Fibroblast of skin of abdomen (primary cell): Measurements from ENCODE around the gene RNF144A.

ENCODE experiments used
- DNase-seq: peaks from one replicate; pipeline ENCODE4 v3.0.0-alpha.2; 2013

RNF144A gene

DNA sequence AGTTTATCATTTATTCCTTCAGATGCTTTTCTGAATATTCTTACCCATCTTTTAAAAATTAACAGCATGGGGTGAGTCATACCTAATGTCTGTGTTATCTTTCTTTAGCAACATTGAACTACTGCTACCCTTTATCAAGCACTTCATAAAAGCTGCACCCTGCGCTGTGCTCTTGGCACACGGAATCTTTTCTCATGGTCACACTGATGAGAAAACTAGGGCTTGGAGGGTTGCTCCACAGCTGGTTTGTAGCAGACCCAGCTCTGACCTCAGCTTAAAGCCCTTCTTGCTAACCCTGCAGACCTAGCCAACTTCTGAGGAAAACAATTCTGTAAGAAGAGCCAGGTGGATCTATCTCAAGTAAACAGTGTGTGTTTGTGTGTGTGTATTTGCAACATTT is 106.3 kb downstream of the RNF144A start:
- peak; percentile 26 for DNase-seq

DNA sequence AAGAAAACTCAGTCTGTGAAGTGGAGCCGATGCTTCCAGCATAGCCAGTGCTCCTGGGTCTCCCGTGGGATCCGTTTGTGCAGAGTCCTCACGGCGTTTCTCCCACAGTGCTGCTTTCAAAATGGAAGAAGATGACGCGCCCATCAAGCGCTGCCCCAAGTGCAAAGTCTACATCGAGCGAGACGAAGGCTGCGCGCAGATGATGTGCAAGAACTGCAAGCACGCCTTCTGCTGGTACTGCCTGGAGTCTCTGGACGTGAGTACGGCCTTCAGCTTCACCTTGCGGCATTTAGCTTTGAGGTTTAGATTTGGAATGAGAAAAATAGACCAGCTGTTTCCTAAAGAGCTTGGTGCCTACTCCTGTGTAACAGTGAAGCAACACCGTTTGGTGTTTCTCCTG is 107.0 kb downstream of the RNF144A start:
- no peak for DNase-seq

DNA sequence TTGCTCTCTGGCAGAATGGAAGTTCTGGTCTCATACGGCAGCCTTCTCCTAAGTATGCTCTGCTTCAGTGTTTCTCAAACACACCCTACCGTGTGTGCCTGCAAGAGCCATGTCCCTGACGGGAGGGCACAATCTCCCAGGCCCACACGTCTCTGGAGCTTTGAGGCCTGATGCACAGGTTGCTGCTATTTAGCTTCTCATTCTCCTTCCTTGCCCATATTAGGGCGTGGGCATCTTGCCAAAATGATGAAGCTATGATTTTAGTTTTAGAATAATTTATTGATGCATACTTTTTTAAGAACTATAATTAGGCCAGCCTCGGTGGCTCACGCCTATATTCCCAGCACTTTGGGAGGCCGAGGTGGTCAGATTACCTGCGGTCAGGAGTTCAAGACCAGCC is 107.9 kb downstream of the RNF144A start:
- no peak for DNase-seq

DNA sequence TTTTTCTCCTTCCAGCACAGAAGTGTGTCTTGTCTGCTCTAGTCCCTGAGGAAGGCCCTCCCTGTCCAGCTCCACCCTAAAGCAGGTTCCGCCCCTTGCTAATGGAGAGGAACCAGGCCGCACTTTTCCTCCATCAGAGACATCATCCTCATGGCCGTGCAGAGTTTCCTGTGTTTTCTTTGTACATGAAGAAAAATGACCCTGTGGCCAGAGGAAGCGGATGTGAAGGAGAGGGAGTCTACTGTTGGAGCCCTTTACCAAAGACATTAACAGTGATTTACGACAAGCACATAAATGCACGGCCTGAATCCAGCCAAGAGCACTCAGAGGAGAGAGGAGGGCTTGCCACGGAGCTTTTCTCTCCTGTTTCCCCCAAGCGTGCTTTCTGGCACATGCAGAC is 109.5 kb downstream of the RNF144A start:
- DNase-seq, result no peak

DNA sequence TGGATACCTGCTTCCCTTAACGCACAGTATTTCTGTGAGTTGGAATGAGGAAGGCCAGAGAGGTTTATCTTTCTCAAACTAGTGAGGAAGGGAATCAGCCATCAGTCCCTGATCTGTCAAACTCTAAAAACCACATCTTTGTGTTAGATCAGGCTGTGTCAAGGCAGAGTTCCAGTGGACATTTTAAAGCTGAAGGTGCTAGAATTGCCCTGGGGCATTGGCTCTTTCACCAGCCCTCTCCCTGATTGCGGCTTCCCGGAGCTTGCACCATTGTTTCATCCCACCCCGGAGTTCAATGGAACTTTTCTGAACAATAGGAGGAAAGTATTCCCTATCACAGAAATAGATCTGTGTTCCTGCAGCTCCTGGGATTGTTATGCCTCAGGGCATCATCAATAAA is 110.2 kb downstream of the RNF144A start:
- no peak for DNase-seq

DNA sequence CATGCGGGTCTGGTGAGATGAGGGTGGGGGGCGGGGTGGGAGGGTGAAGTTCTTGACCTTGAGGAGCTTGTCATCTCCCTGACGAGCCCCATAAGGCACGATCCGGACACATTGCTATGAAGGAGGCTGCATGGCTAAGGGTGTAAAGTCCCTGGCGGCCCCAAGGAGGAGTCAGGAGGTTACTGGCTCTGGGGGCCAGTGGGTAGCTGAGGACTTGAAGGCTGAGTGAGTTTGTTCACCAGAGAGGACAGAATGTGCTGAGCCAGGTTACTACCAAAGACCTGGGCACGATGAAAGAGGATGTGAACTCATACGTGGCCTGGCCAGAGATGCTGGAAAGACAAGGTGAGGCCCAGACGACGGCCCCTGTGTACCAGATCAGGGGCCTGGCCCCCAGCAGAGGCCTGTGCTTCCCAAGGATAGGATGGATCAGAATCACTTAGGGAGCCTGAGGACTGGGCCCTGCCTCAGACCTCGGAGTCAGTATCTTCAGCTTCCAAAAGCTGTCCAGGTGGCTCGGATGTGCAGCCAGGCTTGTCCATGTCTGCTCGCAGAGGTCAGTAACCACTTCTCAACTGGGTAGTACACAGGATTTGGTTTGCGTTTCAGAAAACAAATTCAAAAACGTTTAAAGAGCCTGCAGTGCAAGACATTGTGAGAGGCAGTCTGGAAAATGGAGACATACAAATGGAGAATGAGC is 110.9 kb downstream of the RNF144A start:
- DNase-seq, result no peak

DNA sequence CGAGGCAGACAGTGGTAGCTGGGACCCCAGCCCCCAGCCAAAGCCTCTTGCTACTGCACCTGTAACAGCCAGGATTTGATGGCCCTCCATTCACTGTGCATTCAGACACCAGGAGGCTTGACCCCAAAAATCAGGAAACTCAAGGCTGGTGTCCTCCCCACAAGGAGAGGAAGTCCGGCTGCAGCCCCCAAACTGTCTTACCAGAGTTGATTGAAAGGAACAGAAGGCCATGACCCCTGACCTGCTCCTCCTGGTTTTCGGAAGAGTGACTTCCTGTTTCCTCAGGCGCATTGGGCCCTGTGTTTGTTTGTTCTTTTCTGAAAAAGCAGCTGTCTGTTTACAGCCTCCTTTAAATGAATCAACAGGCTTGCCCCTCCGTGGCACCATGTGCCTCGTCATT is 111.6 kb downstream of the RNF144A start:
- DNase-seq, result no peak

DNA sequence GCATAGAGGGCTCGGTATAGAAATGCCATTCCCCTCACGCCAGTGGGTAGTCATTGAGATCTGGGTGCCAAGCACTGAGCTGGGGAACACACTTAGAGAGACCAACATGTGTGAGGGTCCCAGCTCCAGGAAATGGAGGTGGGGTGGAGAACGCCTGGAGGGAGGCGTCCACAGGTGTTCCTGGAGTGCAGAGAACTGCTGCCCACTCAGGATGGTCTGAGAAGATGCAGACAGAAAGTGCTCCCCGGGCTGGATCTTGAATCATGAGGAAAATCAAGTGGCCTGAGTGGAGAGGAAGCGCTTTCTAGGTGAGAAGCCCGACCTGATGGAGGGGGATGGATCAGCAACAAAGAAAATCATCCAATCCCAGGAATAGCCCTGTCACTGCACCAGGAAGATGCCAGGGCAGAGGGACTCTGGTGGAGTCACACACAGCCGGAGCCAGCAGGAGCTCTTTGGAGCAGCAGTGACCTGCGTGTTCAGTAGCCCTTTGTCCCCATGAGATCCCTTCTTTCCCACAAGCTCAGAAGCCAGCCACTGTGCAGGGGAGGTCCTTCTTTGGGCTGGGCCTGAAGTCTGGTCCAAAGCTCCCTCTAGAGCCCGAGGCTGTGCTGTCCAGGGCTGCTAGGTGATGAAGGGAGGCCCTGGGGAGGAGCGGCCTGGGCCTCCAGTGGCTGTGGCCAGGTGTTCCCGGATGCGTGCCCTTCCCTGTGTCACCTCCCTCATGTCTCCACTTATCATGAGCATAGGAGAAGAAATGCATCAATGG is 112.3 kb downstream of the RNF144A start:
- DNase-seq, result no peak

DNA sequence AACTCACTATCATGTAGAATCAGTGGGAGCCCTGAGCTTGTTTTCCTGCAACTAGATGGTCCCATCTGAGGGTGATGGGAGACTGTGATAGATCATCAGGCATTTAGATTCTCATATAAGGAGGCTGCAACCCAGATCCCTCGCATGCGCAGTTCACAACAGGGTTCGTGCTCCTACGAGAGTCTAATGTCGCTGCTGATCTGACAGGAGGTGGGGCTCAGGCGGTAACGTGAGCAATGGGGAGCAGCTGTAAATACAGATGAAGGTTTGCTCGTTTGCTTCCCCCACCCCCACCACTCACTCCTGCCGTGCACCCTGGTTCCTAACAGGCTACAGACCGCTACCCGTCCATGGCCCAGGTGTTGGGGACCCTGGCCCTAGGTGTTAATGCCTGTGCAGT is 113.6 kb downstream of the RNF144A start:
- DNase-seq, result no peak

DNA sequence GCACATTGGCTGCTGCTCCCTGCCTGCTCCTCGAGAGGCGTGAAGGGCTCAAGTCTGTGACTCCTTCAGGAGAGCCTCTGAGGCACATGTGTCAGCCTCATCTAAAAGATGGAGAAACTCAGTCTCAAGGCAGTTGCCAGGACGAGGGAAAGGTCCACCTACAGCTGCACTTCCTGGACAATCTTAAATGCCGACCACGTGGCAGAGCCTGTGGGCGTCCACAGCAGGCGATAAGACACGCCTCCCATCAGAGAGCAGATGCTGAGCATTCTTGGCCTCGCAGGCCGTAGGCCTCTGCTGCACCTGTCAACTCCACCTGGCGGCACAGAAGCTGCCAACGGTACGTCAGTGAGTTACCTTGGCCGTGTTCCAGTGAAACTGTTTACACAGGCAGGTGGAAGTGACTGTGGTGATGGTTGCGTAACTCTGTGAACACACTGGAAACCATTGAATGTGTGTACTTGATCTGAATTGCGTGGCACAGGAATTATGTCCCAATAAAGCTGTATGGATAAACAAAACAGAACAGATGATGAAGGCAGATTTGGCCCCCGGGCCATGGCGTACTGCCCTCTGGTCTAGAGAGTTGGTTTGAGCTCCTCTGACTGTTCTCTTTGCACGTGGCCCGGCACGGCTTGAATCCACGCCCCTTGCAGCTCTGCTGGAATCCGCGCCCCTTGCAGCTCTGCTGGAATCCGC is 114.5 kb downstream of the RNF144A start:
- DNase-seq, result no peak

DNA sequence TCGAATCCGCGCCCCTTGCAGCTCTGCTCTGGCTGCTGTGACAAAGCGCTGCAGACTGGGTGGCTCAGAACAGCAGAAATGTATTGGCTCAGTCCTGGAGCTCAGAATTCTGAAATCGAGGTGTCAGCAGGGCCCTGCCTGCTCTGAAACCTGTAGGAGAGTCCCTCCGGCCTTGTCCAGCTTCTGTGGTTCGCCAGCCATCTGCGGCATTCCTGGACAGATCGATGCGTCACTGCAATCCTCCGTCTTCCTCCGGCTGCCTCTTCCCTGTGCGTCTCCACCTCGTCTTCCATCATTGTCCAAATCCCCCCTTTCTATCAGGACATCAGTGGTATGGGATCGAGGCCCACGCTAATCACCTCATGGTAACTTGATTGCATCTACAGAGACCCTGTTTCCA is 115.2 kb downstream of the RNF144A start:
- DNase-seq, result no peak

DNA sequence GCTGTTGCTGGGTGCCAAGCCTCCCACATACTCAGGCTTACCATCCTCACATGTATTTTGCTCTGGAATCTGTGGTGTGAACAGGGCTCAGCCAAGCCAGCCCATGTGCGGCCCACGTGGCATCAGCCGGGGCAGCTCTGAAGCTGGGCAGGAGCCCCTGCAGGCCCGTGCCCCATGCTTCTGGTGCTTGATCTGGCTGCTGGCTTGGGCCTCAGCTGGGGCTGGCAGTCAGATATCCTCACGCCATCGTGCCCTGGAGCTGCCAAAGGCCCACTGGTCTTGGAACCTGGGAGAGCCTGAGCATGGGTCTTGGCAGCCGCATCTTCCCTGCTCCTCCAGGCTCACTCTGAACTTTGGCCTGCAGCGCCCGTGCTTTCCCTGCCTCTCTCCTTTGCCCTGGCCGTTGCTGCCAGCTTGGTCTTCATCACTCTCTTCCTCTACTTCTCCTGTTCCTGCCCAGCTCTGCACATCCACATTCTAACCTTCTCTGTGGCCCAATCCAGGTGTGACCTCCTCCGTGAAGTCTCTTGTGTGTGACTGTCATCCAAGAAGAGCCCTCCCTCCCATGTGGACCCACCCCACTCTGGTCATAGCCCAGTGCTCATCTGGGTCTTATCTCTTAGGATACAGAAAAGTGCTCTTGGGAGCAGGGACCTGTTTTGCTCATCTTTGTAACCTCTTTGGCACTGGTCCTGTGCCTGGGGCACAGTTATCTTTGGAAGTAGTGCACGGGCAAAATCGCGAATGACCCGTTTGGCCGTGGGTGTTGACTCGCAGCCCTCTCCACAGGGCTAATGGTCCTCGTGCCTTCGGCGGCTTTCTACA is 116.1 kb downstream of the RNF144A start:
- no peak for DNase-seq

DNA sequence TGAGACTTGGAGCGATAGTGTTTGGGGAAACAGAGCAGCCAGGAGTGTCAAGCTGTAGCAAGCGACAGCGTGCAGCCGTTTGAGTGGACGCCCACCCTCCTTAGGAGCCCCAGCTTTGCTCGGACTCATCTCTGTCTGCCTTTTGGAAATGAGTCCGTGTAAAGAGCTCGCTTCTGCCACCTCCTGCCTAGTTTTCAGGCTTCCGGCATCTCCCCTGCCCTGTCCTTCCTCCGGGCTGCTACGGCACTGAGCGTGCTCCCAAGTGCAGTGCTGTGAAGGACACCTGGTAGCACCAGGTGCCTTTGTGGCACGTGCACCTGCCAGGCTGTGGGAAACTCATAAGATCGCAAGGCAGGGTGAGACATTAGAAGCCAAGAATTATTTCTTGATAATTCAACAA is 117.1 kb downstream of the RNF144A start:
- DNase-seq, result no peak

DNA sequence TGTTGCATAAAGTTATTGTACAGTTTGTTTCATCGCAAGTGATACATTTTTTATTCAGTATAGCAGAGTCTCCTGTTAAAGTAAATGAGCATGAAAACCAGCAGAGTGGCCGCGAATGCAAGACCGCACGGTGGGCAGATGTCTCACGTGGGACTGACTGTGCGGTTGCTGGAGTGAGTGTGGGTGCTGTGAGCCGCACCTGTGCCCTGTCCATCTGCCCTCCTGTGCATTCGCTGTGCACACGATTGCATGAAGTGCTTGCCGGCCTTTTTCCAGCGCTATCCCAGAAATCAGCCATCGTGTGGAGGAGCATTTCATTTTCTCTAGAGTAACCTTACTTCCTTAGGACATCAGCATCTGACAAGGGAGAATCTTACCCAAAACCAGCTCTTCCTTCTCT is 118.7 kb downstream of the RNF144A start:
- no peak for DNase-seq

DNA sequence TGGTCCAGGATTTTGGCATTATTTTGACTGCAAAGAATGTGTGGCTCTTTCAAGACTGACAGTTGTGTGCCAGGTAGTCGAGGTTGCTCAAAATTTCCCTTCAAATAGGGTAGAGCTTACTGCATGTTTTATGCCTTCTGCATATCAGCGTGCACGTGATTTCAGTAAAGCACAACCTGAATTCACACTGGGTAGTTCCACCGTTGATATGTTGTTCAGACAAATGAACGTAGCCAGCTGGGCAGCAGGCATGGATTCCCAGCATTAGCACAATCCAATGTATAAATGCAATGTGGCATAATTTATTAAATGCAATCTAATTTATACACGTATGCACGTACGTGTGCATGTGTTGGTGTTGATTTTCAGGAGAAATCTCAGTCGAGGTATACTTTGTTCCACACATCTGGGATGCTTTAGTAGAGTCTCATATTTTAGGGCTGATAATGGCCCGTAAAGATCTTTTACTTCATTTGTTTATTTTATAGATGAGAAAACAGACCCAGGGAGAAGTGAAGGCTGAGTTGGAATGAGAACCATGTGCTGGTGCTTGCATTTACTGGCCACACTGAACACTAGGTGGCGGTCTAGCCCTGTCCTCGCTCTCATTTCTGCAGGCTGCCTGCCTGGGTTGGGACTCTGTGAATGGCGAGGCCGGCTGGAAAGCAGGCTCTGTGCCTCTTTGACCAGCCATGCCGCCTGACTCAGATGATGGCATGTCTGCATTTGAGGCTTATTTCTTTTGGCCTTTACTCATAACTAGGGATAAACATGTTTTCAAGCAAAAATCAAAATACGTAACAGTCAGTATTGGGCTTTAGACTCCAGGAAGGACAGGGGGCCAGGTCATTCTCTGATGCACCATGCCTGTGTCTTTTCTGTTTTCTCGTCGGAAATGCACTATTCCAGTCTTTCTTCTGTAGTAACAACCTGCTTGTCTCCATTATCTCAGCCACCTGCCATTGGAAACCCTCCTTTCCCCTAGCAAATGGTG is 120.4 kb downstream of the RNF144A start:
- peak; percentile 68 for DNase-seq

DNA sequence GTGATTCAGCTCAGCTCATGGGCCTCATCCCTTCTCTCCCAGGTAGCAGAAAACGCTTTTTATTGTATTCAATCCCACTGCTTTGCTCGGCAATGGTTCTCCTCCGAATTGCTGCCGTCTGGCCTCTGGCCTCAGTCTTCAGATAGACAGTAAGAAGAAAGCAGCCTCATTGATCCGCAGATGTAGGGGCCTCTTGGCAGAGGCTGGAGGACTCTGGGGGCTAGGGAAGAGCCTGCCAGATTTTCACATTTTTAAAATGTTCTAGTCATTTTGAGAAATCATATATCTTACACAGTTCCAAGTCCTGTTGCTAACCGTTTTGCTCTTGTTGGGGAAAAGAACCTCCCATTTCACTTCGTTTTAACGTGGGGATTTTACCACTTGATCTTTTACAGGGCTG is 123.3 kb downstream of the RNF144A start:
- no peak for DNase-seq

DNA sequence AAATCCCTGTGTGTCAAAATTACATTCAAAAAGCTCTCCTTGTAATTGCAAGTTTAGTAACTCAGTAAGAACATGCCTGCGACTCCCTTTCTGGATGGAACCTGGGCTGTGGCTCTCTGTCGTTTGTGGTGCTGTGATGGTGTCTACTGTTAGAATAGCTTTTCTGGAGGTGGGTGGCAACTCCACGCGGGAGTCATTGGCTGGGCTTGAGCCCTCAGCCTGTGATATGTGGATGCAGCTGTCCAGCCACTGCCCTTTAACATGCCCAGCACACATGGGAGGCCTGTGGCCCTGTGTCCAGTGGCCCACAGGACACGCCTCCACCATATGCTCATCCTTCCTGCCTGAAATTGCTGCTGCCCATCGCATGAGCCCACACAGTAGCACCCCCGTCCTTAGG is 124.2 kb downstream of the RNF144A start:
- DNase-seq, result no peak

DNA sequence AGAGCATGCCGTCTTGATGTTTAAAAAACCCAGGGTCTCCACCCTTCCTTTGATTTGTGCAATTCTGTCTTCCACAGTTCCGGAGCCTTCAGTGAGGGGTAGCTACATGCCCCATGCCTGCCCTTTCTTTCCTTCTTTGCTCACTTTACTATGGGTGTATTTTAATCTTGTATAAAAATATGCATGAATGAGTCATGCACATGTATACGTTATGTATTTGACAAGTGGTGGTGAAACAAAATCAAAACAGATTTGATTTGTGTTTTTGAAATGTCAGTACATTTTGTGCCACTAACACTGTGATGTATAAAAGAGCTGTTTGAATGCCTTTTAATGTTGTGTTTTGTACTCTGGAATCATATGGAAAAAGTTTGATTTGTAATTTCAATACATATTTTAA is 126.5 kb downstream of the RNF144A start:
- no peak for DNase-seq

DNA sequence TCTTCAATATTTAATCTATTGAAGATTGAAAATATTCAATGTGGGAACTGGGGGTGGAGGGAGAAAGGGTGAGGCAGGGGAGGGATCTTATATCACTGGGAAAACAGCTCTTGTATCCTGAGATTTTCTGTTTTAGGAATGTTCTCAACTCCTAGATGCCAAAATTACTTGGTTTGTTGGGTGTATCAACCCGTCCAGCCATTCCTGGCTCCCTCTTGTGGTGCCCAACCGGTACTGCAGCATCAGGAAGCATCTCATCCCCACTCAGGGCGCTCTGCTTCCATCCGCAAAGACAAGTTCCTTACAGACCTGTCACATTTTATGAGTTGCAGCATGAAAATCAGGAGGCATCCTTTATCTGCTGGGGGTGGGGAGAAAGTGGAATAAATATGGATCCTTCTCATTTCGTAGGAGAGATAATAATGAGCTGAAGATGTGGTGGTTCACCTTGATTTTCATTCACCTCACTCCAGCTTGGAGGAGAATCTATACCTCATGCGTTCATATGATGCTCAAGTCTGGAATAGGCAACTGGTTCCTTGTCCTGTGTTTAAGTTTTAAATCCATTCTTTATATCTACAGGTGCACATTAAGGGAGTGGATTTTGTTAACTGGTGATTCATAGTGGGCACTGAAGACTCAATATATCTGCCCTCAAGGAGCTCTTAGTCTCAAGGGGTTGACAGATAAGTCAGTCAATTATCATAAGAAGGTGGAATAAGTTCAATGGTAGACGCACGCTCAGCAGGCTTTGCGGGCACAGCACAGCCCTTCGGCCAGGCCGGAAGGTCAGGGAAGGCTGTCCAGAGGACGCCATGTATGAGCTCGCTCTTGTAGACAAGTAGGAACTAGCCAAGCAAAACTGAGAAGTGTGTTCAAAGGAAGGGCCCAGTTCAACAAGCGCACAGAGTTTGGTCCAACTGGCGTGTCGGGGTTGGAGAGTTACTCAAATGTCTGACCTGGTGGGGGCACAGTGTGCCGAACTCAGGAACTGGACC is 127.3 kb downstream of the RNF144A start:
- DNase-seq, result peak; percentile 48
